GM21367 (cell line): ENCODE measurements around the gene MDH2.
"Not testable (repeated sequence)": the region's sequence is repeated elsewhere in the genome, so short reads cannot be mapped to it uniquely, and the experiment has no call there.

ENCODE experiments used
- ATAC-seq: cut with Tn5 transposase; IDR thresholded peaks from one replicate; pipeline ENCODE4 v1.9.1; 2021; ENCODE audit not compliant: unreplicated experiment

Gene MDH2

GRCh38 chr7:76071316-76072242, 23.7 kb downstream of the MDH2 start:
- no peak for ATAC-seq

DNA sequence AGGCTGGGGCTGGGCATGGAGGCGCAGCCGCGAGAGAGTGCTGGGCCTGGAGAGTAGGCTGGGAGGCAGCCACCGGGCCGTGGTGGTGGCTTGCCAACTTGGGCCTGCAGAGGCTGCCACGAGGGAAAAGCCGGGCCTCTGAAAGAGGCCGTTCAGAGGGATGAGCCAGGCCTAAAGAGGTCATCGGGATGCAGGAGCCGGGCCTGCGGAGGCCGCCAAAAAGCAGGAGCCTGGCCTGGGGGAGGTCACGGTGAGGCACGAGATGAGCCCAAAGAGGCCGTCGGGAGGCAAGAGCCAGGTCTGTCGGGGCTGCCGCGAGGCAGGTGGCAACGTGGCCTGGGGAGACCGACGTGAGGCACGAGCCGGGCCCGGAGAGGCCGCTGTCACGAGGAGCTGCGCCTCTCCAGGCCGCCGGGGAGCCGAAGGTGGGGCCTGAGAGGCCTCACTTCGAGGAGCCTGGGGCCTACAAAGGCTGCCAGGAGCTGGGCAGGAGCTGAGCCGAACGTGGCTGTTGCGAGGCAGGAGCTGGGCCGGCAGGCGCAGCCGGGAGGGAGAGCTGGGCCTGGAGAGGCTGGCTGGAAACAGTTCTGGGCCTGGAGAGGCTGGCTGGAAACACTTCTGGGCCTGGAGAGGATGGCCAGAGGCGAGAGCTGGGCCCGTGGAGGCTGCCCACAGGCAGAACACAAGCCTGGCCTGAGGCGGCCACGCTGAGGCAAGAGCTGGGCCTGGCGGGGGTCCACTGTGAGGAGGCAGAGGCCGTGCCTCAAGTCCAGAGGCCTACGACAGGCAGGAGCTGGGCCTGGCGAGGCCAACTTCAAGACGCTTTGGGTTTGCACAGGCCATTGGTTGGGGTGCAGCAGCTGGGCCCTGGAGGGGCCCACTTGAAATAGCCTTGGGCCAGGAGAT, 24.6 kb downstream of the MDH2 start:
- no peak for ATAC-seq

- no peak for ATAC-seq
Observed at GRCh38 chr7:76073335-76073990, 25.6 kb downstream of the MDH2 start.

- no peak for ATAC-seq
Observed at GRCh38 chr7:76074306-76074971, 26.5 kb downstream of the MDH2 start.

DNA sequence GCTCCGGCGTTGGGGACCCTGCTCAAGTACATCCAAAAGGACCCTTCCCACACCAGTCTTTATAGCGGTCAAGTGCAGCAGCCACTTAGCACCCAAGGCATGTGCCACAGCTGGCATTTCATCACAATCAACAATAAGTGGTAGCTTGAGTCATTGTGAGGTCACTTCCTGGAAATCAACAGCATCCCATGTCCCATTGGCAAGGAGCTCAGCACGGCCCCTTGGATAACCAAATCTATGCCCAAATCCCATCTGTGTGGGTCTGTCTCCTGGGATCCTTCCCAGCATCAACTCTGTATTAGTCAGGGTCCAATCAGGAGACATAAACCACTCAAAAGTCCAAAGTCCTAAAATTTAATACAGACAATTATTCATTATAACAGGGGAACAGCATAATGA, 27.1 kb downstream of the MDH2 start:
- no peak for ATAC-seq

GRCh38 chr7:76076995-76077394, 29.1 kb downstream of the MDH2 start:
- ATAC-seq: no peak

- no peak for ATAC-seq
Observed at GRCh38 chr7:76077435-76077834, 29.5 kb downstream of the MDH2 start.

- no peak for ATAC-seq
Observed at GRCh38 chr7:76080204-76080603, 32.3 kb downstream of the MDH2 start.

- not testable (repeated sequence) for ATAC-seq
Observed at GRCh38 chr7:76084115-76084514, 36.2 kb downstream of the MDH2 start.

- no peak for ATAC-seq
Observed at GRCh38 chr7:76086070-76086469, 38.2 kb downstream of the MDH2 start.

DNA sequence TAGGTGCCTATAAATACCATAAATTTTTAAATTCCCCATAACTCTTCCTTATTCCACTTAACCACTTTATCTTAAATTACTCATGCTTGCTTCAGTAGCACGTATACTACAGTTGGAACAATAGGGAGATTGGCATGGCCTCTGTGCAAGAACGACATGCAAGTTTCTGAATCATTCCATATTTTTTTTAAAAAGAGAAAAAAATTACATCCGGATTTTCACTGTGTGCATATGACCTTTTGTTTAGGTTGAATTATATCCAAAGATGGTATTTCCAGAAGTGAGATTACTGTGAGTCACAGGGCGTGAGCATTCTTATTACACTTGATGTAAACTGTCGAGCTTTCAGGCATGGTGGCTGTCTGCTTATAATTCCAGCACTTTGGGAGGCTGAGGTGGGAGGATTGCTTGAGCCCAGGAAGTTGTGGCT, 39.5 kb downstream of the MDH2 start:
- not testable (repeated sequence) for ATAC-seq

DNA sequence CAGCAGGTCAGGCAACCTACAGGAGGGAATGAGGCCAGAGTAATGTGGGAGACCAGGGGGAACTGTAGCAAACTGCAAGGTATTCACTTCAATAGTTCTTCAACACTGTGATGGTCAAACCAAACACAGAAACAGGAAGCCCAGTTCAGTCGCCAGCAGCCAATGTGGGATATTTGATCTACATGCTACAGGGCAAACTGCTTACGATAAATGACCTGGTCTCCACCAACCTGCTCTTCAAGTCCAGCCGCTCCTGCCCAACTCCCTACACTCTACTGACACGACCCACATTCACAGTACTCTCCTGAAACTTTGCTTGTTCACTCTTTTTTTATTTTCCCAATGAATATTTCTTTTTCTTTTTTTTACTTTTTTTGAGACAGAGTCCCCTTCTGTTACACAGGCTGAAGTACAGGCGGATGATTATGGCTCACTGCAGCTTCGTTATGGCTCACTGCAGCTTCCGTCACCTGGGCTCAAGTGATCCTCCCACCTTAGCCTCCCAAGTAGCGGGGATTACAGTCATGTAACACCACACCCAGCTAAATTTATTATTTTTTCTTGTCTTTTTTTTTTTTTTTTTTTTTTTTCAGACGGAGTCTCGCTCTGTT, 42.1 kb downstream of the MDH2 start:
- ATAC-seq: no peak

GRCh38 chr7:76091506-76091905, 43.6 kb downstream of the MDH2 start:
- ATAC-seq: no peak

DNA sequence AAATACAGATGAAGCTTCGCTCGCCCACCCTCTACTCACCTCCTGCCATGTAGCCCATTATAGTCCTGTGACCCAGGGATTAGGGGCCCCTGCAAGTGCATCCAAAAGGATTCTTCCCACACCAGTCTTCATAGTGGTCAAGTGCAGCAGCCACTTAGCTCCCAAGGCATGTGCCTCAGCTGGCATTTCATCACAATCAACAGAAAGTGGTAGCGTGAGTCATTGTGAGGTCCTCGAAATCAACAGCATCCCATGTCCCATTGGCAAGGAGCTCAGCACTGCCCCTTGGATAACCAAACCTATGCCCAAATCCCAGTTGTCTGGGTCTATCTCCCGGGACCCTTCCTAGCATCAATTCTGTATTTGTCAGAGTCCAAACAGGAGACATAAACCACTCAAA, 45.6 kb downstream of the MDH2 start:
- not testable (repeated sequence) for ATAC-seq

GRCh38 chr7:76094326-76094725, 46.4 kb downstream of the MDH2 start:
- not testable (repeated sequence) for ATAC-seq

GRCh38 chr7:76095908-76096307, 48.0 kb downstream of the MDH2 start:
- no peak for ATAC-seq

DNA sequence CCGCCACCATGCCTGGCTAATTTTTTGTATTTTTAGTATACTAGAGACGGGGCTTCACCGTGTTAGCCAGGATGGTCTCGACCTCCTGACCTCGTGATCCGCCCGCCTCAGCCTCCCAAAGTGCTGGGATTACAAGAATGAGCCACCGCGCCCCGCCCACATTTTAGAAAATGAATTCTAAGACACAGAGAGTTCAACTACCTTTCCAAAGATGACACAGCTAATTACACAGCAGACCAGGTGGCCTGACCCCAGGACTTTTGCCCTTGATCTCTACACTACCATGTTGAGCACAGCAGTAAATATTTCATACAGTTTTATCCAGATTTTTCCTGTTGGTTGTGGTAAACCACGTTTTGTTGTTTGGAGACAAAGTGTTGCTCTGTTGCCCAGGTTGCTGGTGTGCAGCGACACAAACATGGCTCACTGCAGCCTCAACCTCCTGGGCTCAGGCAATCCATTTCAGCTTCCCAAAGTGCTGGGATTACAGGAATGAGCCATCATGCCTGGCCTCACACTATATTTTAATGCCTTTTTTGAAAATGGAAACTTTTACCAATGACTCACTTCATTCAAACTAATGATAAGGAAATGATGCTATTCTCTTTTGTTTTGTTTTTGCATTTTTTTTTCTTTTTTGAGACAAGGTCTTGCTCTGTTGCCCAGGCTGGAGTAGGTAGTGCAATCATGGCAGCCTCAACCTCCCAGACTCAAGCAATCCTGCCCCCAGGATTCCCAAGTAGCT, 54.0 kb downstream of the MDH2 start:
- ATAC-seq: not testable (repeated sequence)

DNA sequence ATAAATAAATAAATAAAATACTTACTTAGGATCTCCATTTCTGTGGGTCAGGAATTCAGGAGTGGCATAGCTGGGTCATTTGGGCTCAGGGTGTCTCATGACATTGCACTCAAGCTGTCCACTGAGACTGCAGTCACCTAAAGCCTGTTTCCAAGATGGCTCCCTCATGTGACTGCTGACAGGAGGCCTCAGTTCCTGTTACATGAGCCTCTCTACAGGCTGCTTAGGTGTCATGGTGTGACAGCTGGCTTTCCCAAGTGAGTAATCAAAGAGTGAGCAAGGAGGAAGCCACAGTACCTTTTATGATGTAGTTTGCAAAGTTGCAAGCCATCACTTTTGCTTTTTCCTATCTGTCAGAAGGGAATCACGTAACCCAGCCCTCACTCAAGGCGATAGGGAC, 55.9 kb downstream of the MDH2 start:
- ATAC-seq: not testable (repeated sequence)

GRCh38 chr7:76106130-76106529, 58.2 kb downstream of the MDH2 start:
- ATAC-seq: not testable (repeated sequence)
